Measurements from ENCODE around the gene FBXL14. TPM values are rescaled to one million over a fixed set of nuclear protein-coding genes. Genes with fewer than 3 reads are reported as not detected.

Gene FBXL14
- total and polyA plus RNA-seq, 4 donors = 0.67 to 7.5 (median 4.9) TPM

DNA sequence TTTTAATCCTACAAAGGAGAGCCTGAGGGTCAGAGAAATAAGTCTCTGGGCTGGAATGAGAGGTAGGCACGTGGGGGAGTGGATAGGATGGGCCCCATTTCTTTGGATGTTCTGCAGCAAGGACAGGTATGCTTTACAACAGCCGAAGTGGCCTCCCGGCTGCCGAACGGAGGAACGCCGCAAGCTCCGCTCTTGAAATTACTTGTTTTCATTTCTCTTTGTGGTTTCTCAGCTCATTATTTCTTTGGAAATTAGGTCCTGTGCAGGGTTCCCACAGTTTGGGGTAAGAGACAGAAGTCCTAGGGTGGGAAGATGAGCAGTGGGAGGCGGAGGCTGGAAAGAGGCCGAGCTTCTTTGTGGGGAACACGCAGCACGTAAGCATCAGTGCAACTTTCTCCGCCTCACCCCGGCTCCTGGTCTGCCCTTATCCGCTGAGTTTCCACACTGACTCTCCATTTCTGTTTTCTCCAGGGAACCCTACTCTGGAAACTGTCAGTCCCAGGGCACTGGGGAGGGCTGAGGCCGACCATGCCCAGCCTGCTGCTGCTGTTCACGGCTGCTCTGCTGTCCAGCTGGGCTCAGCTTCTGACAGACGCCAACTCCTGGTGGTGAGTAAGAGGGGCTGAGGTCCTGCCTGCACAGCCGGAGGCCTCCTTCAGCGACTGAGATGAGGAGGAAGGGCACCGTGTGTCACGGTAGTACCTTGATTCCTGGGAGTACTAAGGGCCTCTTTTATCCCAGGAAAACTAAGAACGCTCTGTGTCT lies 36.6 kb upstream of the FBXL14 start:
- Histone ChIP-seq H3K27me3 (ENCODE audit: control insufficient read depth in 4 of 4, insufficient read depth in 4 of 4, low read length in 3 of 4) (no peaks in the 10 kb centered on the region), H3K4me3 (ENCODE audit: low read depth in 1 of 3, low read length in 3 of 3) (no peak overlapping the region), H3K9me3 (ENCODE audit: control insufficient read depth in 4 of 4, low read length in 3 of 4) (no peaks in the 10 kb centered on the region), H3K4me1 (ENCODE audit: control insufficient read depth in 4 of 4, insufficient read depth in 4 of 4, low read length in 3 of 4) (peaks cover 18 to 60% (median 52%) of the 10 kb centered on the region in 4 donors), H3K36me3 (ENCODE audit: control insufficient read depth in 4 of 4, insufficient read depth in 3 of 4, low read depth in 1 of 4, low read length in 3 of 4) (no peaks in the 10 kb centered on the region), H3K27ac (ENCODE audit: low read depth in 1 of 2, low read length in 2 of 2) (no peak overlapping the region), H3K9ac (ENCODE audit: low read depth in 1 of 2, low read length in 2 of 2) (no peak overlapping the region)
- WGBS = 77% methylated on average over 23 of the region's 23 CpGs
- no peak for TF ChIP-seq HNF4A (conservative IDR thresholded peaks at IDR 0.05)
- TF ChIP-seq NR2F2 (IDR thresholded peaks at IDR 0.05) = no peak
- TF ChIP-seq RXRA (IDR thresholded peaks at IDR 0.05) = no peak
- no peak for TF ChIP-seq RAD21 (IDR thresholded peaks at IDR 0.05)
- no peak for TF ChIP-seq FOXA2 (IDR thresholded peaks at IDR 0.05)
- no peak for TF ChIP-seq JUND (IDR thresholded peaks at IDR 0.05)
- TF ChIP-seq, protein P1, sequence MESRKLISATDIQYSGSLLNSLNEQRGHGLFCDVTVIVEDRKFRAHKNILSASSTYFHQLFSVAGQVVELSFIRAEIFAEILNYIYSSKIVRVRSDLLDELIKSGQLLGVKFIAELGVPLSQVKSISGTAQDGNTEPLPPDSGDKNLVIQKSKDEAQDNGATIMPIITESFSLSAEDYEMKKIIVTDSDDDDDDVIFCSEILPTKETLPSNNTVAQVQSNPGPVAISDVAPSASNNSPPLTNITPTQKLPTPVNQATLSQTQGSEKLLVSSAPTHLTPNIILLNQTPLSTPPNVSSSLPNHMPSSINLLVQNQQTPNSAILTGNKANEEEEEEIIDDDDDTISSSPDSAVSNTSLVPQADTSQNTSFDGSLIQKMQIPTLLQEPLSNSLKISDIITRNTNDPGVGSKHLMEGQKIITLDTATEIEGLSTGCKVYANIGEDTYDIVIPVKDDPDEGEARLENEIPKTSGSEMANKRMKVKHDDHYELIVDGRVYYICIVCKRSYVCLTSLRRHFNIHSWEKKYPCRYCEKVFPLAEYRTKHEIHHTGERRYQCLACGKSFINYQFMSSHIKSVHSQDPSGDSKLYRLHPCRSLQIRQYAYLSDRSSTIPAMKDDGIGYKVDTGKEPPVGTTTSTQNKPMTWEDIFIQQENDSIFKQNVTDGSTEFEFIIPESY (IDR thresholded peaks at IDR 0.05) = no peak
- TF ChIP-seq EGR1 (IDR thresholded peaks at IDR 0.05; ENCODE audit: low read depth in 2 of 2) = no peak
- TF ChIP-seq, protein P2, sequence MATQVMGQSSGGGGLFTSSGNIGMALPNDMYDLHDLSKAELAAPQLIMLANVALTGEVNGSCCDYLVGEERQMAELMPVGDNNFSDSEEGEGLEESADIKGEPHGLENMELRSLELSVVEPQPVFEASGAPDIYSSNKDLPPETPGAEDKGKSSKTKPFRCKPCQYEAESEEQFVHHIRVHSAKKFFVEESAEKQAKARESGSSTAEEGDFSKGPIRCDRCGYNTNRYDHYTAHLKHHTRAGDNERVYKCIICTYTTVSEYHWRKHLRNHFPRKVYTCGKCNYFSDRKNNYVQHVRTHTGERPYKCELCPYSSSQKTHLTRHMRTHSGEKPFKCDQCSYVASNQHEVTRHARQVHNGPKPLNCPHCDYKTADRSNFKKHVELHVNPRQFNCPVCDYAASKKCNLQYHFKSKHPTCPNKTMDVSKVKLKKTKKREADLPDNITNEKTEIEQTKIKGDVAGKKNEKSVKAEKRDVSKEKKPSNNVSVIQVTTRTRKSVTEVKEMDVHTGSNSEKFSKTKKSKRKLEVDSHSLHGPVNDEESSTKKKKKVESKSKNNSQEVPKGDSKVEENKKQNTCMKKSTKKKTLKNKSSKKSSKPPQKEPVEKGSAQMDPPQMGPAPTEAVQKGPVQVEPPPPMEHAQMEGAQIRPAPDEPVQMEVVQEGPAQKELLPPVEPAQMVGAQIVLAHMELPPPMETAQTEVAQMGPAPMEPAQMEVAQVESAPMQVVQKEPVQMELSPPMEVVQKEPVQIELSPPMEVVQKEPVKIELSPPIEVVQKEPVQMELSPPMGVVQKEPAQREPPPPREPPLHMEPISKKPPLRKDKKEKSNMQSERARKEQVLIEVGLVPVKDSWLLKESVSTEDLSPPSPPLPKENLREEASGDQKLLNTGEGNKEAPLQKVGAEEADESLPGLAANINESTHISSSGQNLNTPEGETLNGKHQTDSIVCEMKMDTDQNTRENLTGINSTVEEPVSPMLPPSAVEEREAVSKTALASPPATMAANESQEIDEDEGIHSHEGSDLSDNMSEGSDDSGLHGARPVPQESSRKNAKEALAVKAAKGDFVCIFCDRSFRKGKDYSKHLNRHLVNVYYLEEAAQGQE (IDR thresholded peaks at IDR 0.05) = no peak
- no peak for TF ChIP-seq SP1 (IDR thresholded peaks at IDR 0.05)
- TF ChIP-seq FOXA1 (IDR thresholded peaks at IDR 0.05) = no peak
- no peak for TF ChIP-seq TAF1 (conservative IDR thresholded peaks at IDR 0.05)
- TF ChIP-seq, protein P3, sequence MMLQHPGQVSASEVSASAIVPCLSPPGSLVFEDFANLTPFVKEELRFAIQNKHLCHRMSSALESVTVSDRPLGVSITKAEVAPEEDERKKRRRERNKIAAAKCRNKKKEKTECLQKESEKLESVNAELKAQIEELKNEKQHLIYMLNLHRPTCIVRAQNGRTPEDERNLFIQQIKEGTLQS (IDR thresholded peaks at IDR 0.05) = no peak
- no peak for TF ChIP-seq GABPA (IDR thresholded peaks at IDR 0.05 in 1 of 2, conservative IDR thresholded peaks at IDR 0.05 in 1 of 2)
- DNase-seq (ENCODE audit: low spot score) = no peak

DNA sequence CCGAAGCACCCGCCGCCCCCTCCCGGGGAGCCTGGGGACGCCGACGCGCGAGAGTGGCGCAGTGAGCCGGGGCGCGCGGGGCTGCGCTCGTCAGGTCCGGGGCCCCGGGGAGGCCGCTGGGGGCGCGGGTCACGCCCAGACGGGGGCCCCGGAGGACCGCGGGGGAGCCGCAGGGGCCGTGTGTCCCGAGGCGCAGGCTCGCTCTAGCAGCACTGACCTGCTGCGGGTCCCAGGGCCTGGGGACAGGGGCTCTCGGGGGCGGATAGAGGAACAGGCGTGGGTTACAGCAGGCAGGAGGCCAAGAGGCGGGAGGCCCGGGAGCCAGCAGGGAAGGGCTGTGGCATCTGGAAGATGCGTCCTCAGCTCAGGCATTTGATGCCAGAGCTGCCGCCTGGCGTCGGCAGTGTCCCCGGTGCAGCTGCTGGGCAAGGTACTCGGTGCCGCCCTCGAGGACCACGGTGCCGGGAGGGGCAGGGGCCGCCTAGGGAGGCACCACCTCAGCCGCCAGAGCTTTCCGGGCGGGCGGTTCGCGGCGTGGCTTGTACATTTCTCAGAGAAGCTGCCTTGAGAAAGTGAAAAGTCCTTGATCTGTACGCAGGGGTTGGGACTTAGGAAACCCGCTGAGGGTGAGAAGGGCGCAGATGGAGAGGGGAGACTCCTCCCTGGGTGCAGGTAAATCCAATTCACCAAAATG lies 35.9 kb upstream of the FBXL14 start:
- Histone ChIP-seq H3K4me3 (ENCODE audit: low read depth in 1 of 3, low read length in 3 of 3) (peak overlapping the region in 2 of 3 donors; percentile 50 to 54), H3K27me3 (ENCODE audit: control insufficient read depth in 4 of 4, insufficient read depth in 4 of 4, low read length in 3 of 4) (no peaks in the 10 kb centered on the region), H3K4me1 (ENCODE audit: control insufficient read depth in 4 of 4, insufficient read depth in 4 of 4, low read length in 3 of 4) (peaks cover 18 to 56% (median 47%) of the 10 kb centered on the region in 4 donors), H3K9me3 (ENCODE audit: control insufficient read depth in 4 of 4, low read length in 3 of 4) (no peaks in the 10 kb centered on the region), H3K36me3 (ENCODE audit: control insufficient read depth in 4 of 4, insufficient read depth in 3 of 4, low read depth in 1 of 4, low read length in 3 of 4) (no peaks in the 10 kb centered on the region), H3K9ac (ENCODE audit: low read depth in 1 of 2, low read length in 2 of 2) (no peak overlapping the region), H3K27ac (ENCODE audit: low read depth in 1 of 2, low read length in 2 of 2) (no peak overlapping the region)
- WGBS = 4% methylated on average over 58 of the region's 58 CpGs
- no peak for TF ChIP-seq FOXA1 (IDR thresholded peaks at IDR 0.05)
- TF ChIP-seq RAD21 (IDR thresholded peaks at IDR 0.05) = peak in 1 of 2 donors; percentile 20
- no peak for DNase-seq (ENCODE audit: low spot score)
